GM12878 (cell line): ENCODE results near the gene CALCA. TPM values are rescaled to one million over a fixed set of nuclear protein-coding genes. Genes with fewer than 3 reads are reported as not detected.

ENCODE experiments used
- ATAC-seq: fragments of 200-7000 bp; cut with Tn5 transposase; 3 replicates; pipeline ENCODE4 v1.9.1; 2020; ENCODE audit warnings: mild to moderate bottlenecking, moderate library complexity
- BruUV-seq: library from RNA; stranded (reverse); fragments of 400-500 nt; replicated peaks from 2 replicates; lab custom pipeline; 2021; lab: Mats Ljungman, UMichigan
- CTCF ChIA-PET: fragments of 300-600 bp; sonication (Branson Sonifier 250); formaldehyde crosslinking; extraction: SDS; loops from one replicate; lab custom pipeline; 2021; ENCODE audit warnings: inconsistent platforms; lab: Yijun Ruan, JAX
- POLR2A ChIA-PET: fragments of 350-600 bp; formaldehyde crosslinking; extraction: SDS; loops from one replicate; lab custom pipeline; 2021; ENCODE audit warnings: inconsistent platforms; lab: Charles Lee
- RAD21 ChIA-PET: fragments of 300-600 bp; sonication (Branson Sonifier 250); formaldehyde crosslinking; loops from one replicate; lab custom pipeline; 2023; ENCODE audit warnings: antibody characterized with exemption; ENCODE audit not compliant: unreplicated experiment; lab: Charles Lee
- SMC1A ChIA-PET: fragments of 300-600 bp; sonication (Branson Sonifier 250); formaldehyde crosslinking; loops from one replicate; lab custom pipeline; 2023; ENCODE audit not compliant: unreplicated experiment, uncharacterized antibody; lab: Charles Lee
- DNase-seq: peaks from one replicate; pipeline ENCODE4 v3.0.0-alpha.2; 2011; ENCODE audit warnings: low read depth, low spot score
- FAIRE-seq: peaks from 3 replicates; lab custom pipeline; 2011; peaks lifted over from hg19 to GRCh38; lab: Jason Lieb, UNC
- H2AFZ ChIP-seq: 2 replicates; pipeline ENCODE4 v1.6.0; 2011; ENCODE audit warnings: low read depth, low read length, control low read depth; ENCODE audit not compliant: control insufficient read depth
- H3K27ac ChIP-seq: 2 replicates; pipeline ENCODE4 v1.5.1; 2011; ENCODE audit warnings: control low read depth; ENCODE audit not compliant: control insufficient read depth, insufficient read depth
- H3K27me3 ChIP-seq, 2 experiments: replicated peaks in 1 of 2; 2 replicates each; pipeline versions ENCODE4 v1.6.0 to v1.6.1; 2011; ENCODE audit warnings: low read length in 1 of 2; ENCODE audit not compliant: control insufficient read depth in 2 of 2, insufficient read depth in 2 of 2
- H3K36me3 ChIP-seq, 2 experiments: 2 replicates each; pipeline ENCODE4 v1.5.1; 2011; ENCODE audit warnings: low read length in 1 of 2; ENCODE audit not compliant: control insufficient read depth in 2 of 2, insufficient read depth in 2 of 2
- H3K4me1 ChIP-seq: 2 replicates; pipeline ENCODE4 v1.6.1; 2011; ENCODE audit warnings: mild to moderate bottlenecking, low read length, moderate library complexity, mixed read lengths; ENCODE audit not compliant: control insufficient read depth, insufficient read depth
- H3K4me2 ChIP-seq: 2 replicates; pipeline ENCODE4 v1.6.0; 2011; ENCODE audit warnings: control low read depth; ENCODE audit not compliant: control insufficient read depth, insufficient read depth
- H3K4me3 ChIP-seq: fragments of 200-600 bp; sonication (generic); 2 replicates; pipeline ENCODE4 v1.5.1; 2016
- H3K79me2 ChIP-seq: 2 replicates; pipeline ENCODE4 v1.6.0; 2011; ENCODE audit warnings: low read length; ENCODE audit not compliant: control insufficient read depth, insufficient read depth
- H3K9ac ChIP-seq: 2 replicates; pipeline ENCODE4 v1.8.0; 2011; ENCODE audit warnings: low read length, control low read depth, mixed read lengths; ENCODE audit not compliant: control insufficient read depth, insufficient read depth
- H3K9me3 ChIP-seq: replicated peaks from 3 replicates; pipeline ENCODE4 v1.5.1; 2011; ENCODE audit warnings: mild to moderate bottlenecking, low read length; ENCODE audit not compliant: control insufficient read depth, insufficient read depth
- H4K20me1 ChIP-seq: 2 replicates; pipeline ENCODE4 v1.6.0; 2011; ENCODE audit not compliant: control insufficient read depth, insufficient read depth
- ATF7 ChIP-seq: fragments of 450-650 bp; IDR thresholded peaks from 2 replicates; pipeline ENCODE4 v1.6.1; 2016; ENCODE audit warnings: low read depth, mild to moderate bottlenecking
- CHD2 ChIP-seq: IDR thresholded peaks from 2 replicates; pipeline ENCODE4 v1.6.1; 2011; ENCODE audit warnings: low read depth, low read length, improper control_type of control experiment, borderline replicate concordance
- CTCF ChIP-seq, 3 experiments: IDR thresholded peaks in 2 of 3; conservative IDR thresholded peaks in 1 of 3; 2 replicates each; pipeline ENCODE4 v1.5.1; 2011; ENCODE audit warnings: low read depth in 3 of 3, low read length in 3 of 3, mild to moderate bottlenecking in 3 of 3, control low read depth in 2 of 3, moderate library complexity in 2 of 3, inconsistent platforms in 1 of 3, mixed read lengths in 1 of 3; ENCODE audit not compliant: control insufficient read depth in 2 of 3, insufficient read depth in 1 of 3; ENCODE audit errors: extremely low read depth in 1 of 3
- GABPA ChIP-seq: IDR thresholded peaks from 2 replicates; pipeline ENCODE4 v1.6.1; 2014; ENCODE audit warnings: antibody characterized with exemption, low read depth, mild to moderate bottlenecking, inconsistent platforms
- HCFC1 ChIP-seq: fragments of 150-350 bp; IDR thresholded peaks from 2 replicates; pipeline ENCODE4 v1.6.1; 2014; ENCODE audit warnings: low read length
- JUNB ChIP-seq: IDR thresholded peaks from 2 replicates; pipeline ENCODE4 v1.6.1; 2016; ENCODE audit warnings: antibody characterized with exemption, mild to moderate bottlenecking
- KLF5 ChIP-seq: fragments of 450-650 bp; IDR thresholded peaks from 2 replicates; pipeline ENCODE4 v1.6.1; 2014; ENCODE audit warnings: mild to moderate bottlenecking; ENCODE audit not compliant: partially characterized antibody
- MEF2A ChIP-seq: IDR thresholded peaks from 2 replicates; pipeline ENCODE4 v1.6.1; 2011; ENCODE audit warnings: low read depth, mild to moderate bottlenecking, low read length, moderate library complexity; ENCODE audit not compliant: insufficient read depth
- NFYA ChIP-seq: IDR thresholded peaks from 2 replicates; pipeline ENCODE4 v1.6.1; 2011; ENCODE audit warnings: low read depth, mild to moderate bottlenecking, low read length, improper control_type of control experiment, borderline replicate concordance
- POLR2AphosphoS5 ChIP-seq: IDR thresholded peaks from 2 replicates; pipeline ENCODE4 v1.6.1; 2011; ENCODE audit warnings: mild to moderate bottlenecking, low read length, inconsistent platforms
- RAD21 ChIP-seq: IDR thresholded peaks from 2 replicates; pipeline ENCODE4 v1.6.1; 2011; ENCODE audit warnings: mild to moderate bottlenecking, low read depth, low read length, moderate library complexity; ENCODE audit not compliant: insufficient read depth
- RCOR1 ChIP-seq: conservative IDR thresholded peaks from 2 replicates; pipeline ENCODE4 v1.6.1; 2012; ENCODE audit warnings: low read depth, low read length, improper control_type of control experiment
- TCF12 ChIP-seq: IDR thresholded peaks from 2 replicates; pipeline ENCODE4 v1.6.1; 2011; ENCODE audit warnings: low read depth, mild to moderate bottlenecking, low read length
- WRNIP1 ChIP-seq: IDR thresholded peaks from 2 replicates; pipeline ENCODE4 v1.6.1; 2011; ENCODE audit warnings: low read depth, low read length, improper control_type of control experiment, borderline replicate concordance
- ZBED1 ChIP-seq: IDR thresholded peaks from 2 replicates; pipeline ENCODE4 v1.6.1; 2016; ENCODE audit warnings: borderline replicate concordance
- ZNF274 ChIP-seq: IDR thresholded peaks from one replicate; pipeline ENCODE4 v1.8.0; 2011; ENCODE audit not compliant: insufficient read length, insufficient read depth
- ZNF592 ChIP-seq: fragments of 450-650 bp; IDR thresholded peaks from 2 replicates; pipeline ENCODE4 v1.6.1; 2017; ENCODE audit warnings: mild to moderate bottlenecking, moderate library complexity
- WGBS: methylation state at CpG from one replicate; pipeline ENCODE4 v1.1.6; 2016; ENCODE audit warnings: low lambda C conversion rate; ENCODE audit not compliant: insufficient replicate concordance, insufficient coverage; ENCODE audit errors: missing lambda C conversion rate; 5-methylcytosine and 5-hydroxymethylcytosine counted together
- in situ Hi-C: fragments of 300-500 bp; cut with MboI; formaldehyde crosslinking; loops from 9 replicates; pipeline ENCODE4 v1.14.3; 2018; ENCODE audit warnings: mixed read lengths
- intact Hi-C: fragments of 100-400 bp; cut with micrococcal nuclease; formaldehyde crosslinking; loops from one replicate; pipeline ENCODE4 v1.14.2; 2022; ENCODE audit not compliant: unreplicated experiment
- polyA plus RNA-seq, 11 experiments: library from polyadenylated mRNA; depleted of rRNA in 4 of 11; unstranded in 6 of 11; stranded (reverse) in 5 of 11; fragments of >200 nt; fragmentation: Nextera tagmentation in 4 of 11; fragmentation: Illumina TruSeq in 1 of 11; extraction: Ambion mirVana in 4 of 11; extraction: Trizol in 1 of 11; gene quantifications; 1 replicate in 1 of 11; 2 replicates in 10 of 11; pipeline versions ENCODE4 v1.2.1 to v1.2.3, GENCODE V29; 2011 to 2016; ENCODE audit warnings: inconsistent platforms in 2 of 11, missing spikeins in 2 of 11, low read depth in 1 of 11
- total RNA-seq, 4 experiments: library from RNA; depleted of rRNA in 3 of 4; stranded (reverse); fragments of >200 nt in 3 of 4; fragmentation: Illumina TruSeq in 1 of 4; extraction: Trizol in 1 of 4; gene quantifications; 2 replicates each; pipeline versions ENCODE4 v1.2.1 to v1.2.3, GENCODE V29; 2013 to 2021
- TF ChIP-seq, protein P1 (sequence below): fragments of 450-650 bp; conservative IDR thresholded peaks from 2 replicates; pipeline ENCODE4 v1.6.1; 2017; ENCODE audit warnings: mild to moderate bottlenecking, moderate library complexity

CALCA gene
- total and polyA plus RNA-seq, 10 of the 15 experiments (the other 5 are each of a cell fraction or from before 2014, with no cell fraction given): not detected

- H3K4me1 ChIP-seq: no peaks in the 10 kb centered on the region
- FAIRE-seq: no peak
- no peaks in the 10 kb centered on the region for H3K27me3 ChIP-seq
- in situ Hi-C loops (no loop called here), intact Hi-C loops (no loop called here)
- H3K9ac ChIP-seq: no peak overlapping the region
- no peak overlapping the region for H2AFZ ChIP-seq
- ATAC-seq: no peak
- H3K36me3 ChIP-seq: no peaks in the 10 kb centered on the region
- H3K4me3 ChIP-seq: no peak overlapping the region
- H3K9me3 ChIP-seq: no peaks in the 10 kb centered on the region
- no TSS peak for BruUV-seq
- H4K20me1 ChIP-seq: no peaks in the 10 kb centered on the region
- RAD21 ChIA-PET: no interaction called here
- no peaks in the 10 kb centered on the region for H3K79me2 ChIP-seq
- WGBS: 21% methylated on average over 2 of the region's 2 CpGs
- DNase-seq: no peak
- CTCF ChIA-PET: no interaction called here
- POLR2A ChIA-PET: no interaction called here
- no peak overlapping the region for H3K4me2 ChIP-seq
- SMC1A ChIA-PET: no interaction called here
- no peak overlapping the region for H3K27ac ChIP-seq
- TF ChIP-seq ZNF274 (no peak), CTCF (IDR thresholded peaks at IDR 0.05 in 2 of 3, conservative IDR thresholded peaks at IDR 0.05 in 1 of 3; ENCODE audit: control insufficient read depth in 2 of 3, extremely low read depth in 1 of 3, insufficient read depth in 1 of 3, low read depth in 3 of 3, low read length in 3 of 3) (no peak), KLF5 (no peak), ZNF592 (no peak), ATF7 (no peak), RAD21 (no peak), TCF12 (no peak), CHD2 (no peak), ZBED1 (no peak), NFYA (no peak), HCFC1 (no peak), MEF2A (no peak), WRNIP1 (no peak), RCOR1 (no peak), GABPA (no peak), POLR2AphosphoS5 (no peak), JUNB (no peak)
- TF ChIP-seq, protein P1, sequence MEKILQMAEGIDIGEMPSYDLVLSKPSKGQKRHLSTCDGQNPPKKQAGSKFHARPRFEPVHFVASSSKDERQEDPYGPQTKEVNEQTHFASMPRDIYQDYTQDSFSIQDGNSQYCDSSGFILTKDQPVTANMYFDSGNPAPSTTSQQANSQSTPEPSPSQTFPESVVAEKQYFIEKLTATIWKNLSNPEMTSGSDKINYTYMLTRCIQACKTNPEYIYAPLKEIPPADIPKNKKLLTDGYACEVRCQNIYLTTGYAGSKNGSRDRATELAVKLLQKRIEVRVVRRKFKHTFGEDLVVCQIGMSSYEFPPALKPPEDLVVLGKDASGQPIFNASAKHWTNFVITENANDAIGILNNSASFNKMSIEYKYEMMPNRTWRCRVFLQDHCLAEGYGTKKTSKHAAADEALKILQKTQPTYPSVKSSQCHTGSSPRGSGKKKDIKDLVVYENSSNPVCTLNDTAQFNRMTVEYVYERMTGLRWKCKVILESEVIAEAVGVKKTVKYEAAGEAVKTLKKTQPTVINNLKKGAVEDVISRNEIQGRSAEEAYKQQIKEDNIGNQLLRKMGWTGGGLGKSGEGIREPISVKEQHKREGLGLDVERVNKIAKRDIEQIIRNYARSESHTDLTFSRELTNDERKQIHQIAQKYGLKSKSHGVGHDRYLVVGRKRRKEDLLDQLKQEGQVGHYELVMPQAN: no peak
Observed at GRCh38 chr11:14956111-14956510, 16.0 kb downstream of the CALCA start.
